Heart left ventricle (tissue), 13 donors: ENCODE results near the gene UGP2.

ENCODE experiments used
- POLR2A ChIP-seq, 2 donors: fragments of 450-650 bp; IDR thresholded peaks; one replicate each; pipeline ENCODE4 v1.6.1; 2017; ENCODE audit warnings: antibody characterized with exemption in 2 of 2, mild to moderate bottlenecking in 2 of 2, moderate library complexity in 2 of 2
- TF ChIP-seq, protein P1 (sequence below), 12 donors: fragments of 200-600 bp; sonication (generic) in 4 of 12; IDR thresholded peaks; one replicate each; pipeline versions ENCODE4 v1.5.0 to v1.8.0; 2018 to 2022; ENCODE audit warnings: antibody characterized with exemption in 12 of 12, mild to moderate bottlenecking in 5 of 12
- donor health status: ischemic (EF 13 %, LVEDD 7.1; RV severe dilation, severe dysfunction).
- donor health status: DM: no; HTN: yes; CAD: no.
- donor health status: DM: no; HTN: no; CAD: no.
- donor health status: ischemic (EF 25% LVEDD 6.9; RV normal size, moderate dysfunction).
- donor health status: ischemic (EF 25% LVEDD 5.7; RV mildly dilated, moderate dysfunction).
- donor health status: ischemic (EF 35%, LVEDD 5.7; RV mildly dilated, moderate dysfunction).
- donor health status: nonischemic (EF 11% LVEDD 7.7; RV severe dilation, severe dysfunction).
- donor health status: DM: yes; HTN: yes; CAD: no.
- donor health status: PGD.
- donor health status: ischemic (EF 29% LVEDD 5.4; RV normal size, mild dysfunction).
- donor health status: nonischemic (EF 23%, LVEDD 6.1; RV moderate dilation, normal function).

- TF ChIP-seq, protein P1, sequence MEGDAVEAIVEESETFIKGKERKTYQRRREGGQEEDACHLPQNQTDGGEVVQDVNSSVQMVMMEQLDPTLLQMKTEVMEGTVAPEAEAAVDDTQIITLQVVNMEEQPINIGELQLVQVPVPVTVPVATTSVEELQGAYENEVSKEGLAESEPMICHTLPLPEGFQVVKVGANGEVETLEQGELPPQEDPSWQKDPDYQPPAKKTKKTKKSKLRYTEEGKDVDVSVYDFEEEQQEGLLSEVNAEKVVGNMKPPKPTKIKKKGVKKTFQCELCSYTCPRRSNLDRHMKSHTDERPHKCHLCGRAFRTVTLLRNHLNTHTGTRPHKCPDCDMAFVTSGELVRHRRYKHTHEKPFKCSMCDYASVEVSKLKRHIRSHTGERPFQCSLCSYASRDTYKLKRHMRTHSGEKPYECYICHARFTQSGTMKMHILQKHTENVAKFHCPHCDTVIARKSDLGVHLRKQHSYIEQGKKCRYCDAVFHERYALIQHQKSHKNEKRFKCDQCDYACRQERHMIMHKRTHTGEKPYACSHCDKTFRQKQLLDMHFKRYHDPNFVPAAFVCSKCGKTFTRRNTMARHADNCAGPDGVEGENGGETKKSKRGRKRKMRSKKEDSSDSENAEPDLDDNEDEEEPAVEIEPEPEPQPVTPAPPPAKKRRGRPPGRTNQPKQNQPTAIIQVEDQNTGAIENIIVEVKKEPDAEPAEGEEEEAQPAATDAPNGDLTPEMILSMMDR (IDR thresholded peaks at IDR 0.05): no peak
- TF ChIP-seq POLR2A (IDR thresholded peaks at IDR 0.05): no peak
Observed at GRCh38 chr2:63862806-63863205, 21.1 kb downstream of the UGP2 start.
